GM19193 (cell line): ENCODE measurements around the gene FOSL2.

Source experiments
- POLR2A ChIP-seq: IDR thresholded peaks from 4 replicates; pipeline ENCODE4 v1.6.1; 2011; ENCODE audit not compliant: insufficient read depth, insufficient read length; ENCODE audit errors: extremely low read depth

Gene FOSL2

GRCh38 chr2:28378679-28379584, 13.7 kb upstream of the FOSL2 start:
- no peak for TF ChIP-seq POLR2A

DNA sequence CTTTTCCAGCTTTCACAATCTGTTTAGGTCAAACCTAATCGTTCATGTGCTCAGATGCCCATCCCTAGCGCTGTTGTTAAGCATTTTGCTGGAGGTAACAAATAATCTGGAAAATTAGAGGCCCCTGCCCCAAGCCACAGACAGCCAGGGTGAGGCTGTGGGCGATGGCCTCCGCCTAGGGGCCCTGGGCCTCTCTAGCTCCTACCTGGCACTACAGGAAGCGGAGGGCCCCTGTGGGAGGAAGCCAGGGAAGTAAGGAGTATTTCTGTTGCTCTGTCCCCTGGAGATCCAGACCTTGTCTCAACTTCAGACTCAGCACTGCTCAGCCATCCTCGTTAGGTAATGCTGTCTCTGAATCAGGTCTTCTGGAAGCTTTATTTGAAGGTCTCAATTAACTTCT, 12.4 kb upstream of the FOSL2 start:
- no peak for TF ChIP-seq POLR2A

DNA sequence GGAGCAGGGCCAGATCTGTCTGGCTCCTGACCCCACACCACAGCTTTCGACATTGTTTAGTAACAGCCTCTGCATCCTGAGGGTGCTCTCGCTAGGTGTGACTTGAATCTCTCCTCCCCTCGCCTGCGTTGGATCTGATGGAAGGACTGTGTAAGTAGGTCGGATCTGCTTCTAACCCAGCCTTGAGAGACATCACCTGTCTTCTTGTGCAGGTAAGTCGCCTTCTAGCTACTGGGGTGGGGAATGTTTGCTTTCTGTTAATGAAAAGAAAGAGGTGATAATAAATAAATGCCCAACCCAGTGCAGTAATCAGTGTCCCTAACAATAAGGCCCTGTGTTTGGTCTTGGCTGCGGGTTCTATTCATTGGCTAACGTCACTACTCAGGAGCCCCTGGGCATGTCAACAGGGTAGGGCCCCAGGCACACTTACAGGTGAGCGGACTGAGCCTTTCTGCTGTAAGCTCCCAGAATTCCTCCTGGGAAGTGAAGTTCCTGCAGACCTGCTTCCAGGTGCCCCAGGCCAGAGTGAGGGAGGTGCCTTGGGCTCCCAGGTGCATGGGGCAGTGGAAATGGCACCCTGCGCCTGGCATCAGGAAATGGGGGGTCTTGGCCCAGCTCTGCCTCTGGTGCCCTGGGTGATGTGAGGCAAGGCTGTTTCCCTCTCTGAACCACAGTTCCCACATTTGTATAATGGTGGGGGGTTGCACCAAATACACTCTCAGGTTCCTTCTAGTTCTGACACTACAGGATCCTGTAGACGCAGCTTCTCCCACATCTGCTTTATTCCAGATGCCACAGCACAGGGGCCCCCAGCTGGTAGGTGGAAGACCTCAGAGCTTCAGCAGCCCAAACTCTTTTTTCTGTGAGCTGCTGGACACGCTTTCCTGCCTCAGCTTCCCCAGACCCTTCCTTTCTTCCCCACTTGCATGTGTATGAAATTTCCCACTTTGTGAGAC, 11.2 kb upstream of the FOSL2 start:
- no peak for TF ChIP-seq POLR2A

DNA sequence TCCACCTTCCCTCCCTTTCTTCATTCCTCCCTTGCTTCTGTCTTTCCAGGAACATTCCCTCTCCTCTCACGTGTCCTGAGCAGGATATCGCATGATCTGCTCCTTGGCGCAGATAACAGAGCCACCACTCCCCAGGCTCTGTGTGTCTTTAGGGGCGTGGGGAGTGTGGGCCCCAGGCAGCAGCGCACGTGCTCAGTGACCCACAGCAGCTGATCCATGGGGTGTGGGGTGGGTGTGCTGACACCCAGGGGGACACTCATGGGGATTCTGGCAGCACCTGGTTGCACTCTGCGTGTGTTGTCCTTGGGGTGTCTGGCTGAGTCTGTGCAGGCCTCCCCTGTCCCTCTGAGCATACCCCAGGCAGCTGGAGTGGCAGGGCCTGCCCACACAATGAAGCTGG, 9.9 kb upstream of the FOSL2 start:
- no peak for TF ChIP-seq POLR2A

DNA sequence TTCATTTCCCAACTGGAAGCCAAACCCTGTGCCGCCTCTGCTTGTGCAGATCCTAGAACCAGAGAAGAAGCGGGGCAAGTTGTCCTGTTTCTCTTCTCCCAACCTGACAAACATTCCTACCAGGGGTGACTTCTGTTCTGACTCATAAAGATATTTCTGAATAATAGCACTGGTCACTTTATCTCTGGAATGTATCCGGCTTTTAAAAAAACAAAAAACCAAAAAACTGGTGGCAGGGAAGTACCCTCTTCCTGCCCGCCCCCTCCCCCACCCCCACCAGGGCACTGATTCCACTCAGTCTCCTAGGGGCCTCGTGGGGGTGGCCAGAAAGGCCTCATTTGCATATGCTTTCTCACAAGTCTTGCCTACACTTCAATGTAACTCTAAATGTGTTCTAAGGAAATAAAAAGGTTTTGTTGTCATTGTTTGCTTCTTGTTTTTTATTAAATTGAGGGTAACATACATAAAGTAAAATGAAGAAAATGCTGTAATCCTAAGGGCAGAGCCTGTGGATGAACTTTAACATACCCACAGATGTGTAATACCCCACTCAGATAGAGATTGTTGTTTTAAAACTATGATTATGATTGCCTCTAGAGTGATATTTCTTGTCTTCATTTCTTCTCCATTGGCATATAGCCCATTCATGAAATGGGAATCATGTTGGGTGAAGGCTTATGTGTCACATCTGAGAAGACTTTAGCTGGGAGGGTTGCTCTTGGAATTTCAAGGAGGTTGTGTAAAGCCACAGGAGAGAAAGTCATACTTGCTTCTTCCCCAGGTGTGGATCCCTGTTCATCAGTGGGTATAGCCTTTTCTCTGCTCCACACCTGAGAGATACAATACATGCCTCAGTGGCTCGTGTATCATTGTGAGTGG, 5.3 kb upstream of the FOSL2 start:
- no peak for TF ChIP-seq POLR2A

DNA sequence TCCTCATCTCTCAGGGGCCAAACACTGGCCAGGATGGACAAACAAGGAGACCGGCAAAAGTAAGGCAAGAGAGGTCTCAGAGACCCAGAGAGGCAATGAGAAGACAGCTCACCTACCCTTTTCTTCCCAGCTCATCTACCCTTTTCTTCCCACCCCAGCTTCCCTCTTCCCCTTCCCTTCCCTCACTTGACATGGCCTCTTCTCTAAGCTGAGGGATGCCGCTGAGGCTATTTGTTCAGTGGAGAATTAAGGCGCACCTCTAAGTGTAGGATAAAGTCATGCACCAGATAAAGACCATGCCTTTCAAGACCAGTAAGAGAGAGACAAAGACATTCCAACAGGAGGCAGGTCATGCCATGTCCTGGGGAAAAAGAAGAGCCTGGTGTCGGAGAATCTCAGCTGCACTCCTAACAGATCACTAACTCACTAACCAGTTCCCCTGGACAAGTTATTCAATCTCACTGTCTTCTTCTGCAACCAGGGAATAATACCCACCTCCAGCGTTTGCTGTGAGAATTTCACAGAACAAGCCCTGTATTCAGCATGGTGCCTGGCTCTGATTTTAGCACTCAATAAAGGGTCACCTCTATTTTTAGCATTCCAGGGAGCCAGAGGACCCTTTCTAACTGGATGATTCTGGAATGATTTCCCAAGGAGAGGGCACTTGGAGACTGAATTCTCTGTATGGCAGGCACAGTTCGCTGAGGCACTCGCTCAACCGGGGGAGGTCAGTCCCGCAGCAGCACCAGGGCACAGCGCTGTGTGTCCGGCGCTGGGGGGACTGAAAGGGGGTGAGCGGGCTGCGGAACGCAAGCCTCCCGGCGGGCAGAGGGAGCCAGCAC, 3.0 kb upstream of the FOSL2 start:
- no peak for TF ChIP-seq POLR2A

DNA sequence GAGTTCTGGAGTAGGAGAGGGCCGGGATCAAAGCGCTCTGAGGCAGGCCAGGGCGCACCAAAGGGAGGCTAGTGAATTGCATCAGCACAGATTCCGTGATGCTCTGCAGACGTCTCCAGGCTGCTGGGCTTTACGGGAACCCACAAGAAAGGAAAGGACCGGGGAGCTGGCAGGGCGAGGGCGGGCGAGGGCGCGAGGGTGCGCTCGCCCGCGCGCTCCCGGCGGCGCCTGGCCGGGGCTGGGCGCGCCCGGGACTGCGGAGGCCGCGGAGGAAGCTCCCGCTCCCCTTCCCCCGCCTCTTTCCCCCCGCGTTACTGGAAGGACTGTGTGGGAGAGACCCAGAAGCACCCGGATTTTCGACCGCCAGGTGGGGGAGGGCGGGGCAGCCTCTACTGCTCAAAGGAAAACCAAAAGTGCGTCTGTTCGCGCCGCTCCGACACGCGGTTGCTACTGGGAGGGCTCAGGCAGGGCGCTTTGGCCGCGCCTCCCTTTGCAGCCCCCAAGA, 2.4 kb upstream of the FOSL2 start:
- peak; percentile 41 for TF ChIP-seq POLR2A

GRCh38 chr2:28390746-28391563, 1.7 kb upstream of the FOSL2 start:
- TF ChIP-seq POLR2A, result peak; percentile 31

DNA sequence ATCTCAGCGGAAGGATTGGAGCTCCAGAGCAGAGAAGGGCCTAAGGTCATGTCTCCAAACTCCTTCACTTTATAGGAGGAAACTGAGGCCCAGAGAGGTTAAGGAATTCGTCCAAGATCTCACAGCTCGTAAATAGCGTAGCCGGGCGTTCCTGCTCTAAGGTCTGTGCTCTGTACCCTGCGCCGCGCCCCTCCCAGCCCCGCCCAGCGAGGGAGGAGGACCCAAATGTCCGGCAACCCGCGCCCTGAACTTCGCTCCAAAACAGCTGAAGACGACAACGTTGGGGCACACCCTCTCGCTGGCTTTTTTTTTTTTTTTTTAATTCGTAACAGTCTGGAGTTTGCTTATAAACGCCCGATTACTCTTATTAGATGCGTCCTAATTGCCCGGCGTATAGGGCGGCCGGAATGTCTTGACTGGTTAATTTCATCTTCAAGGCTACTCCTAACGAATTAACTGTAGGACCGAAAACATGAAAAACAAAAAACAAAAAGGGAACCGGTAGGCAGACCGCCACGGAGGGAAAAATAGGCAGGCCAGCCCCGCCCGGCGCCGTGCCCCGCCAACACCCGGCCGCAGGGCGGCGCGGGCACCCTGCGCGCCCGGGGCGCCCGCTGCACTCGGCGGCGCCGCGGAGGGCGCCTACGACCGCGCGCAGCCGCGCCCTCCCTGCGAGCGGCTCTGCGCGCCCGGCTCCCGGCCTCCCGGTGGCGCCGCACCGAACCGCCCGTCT, 928 bp upstream of the FOSL2 start:
- TF ChIP-seq POLR2A, result no peak

GRCh38 chr2:28393114-28393836, 617 bp downstream of the FOSL2 start:
- no peak for TF ChIP-seq POLR2A

DNA sequence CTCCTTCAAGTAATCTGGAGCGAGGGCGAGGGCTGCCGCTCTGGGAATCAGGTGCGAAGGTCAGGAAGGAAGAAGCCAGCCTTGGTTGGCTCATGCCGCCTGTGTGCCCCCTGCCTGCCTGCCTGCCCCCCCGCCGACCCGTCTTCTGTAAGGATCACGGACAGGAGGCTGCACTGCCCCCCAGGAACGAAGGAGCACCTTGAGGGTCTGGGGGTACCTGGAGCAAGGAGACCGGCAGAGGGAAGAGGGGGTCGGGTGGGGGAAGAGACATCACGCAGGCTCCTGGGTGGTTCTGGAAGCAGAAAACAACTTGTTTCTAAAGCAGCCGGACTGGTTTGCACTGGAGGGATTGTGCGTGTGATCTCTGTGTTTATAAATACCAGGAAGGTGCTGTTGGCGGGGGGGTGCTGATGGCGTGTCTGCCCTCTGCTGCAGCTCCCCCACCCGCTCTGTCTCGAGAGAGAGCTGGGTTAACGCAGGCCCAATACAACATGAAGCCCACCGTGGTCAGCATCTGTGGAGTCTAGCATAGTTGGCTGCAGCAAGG, 1.7 kb downstream of the FOSL2 start:
- TF ChIP-seq POLR2A, result no peak
